Measurements from ENCODE around the gene ANK2.

The ANK2 gene

DNA sequence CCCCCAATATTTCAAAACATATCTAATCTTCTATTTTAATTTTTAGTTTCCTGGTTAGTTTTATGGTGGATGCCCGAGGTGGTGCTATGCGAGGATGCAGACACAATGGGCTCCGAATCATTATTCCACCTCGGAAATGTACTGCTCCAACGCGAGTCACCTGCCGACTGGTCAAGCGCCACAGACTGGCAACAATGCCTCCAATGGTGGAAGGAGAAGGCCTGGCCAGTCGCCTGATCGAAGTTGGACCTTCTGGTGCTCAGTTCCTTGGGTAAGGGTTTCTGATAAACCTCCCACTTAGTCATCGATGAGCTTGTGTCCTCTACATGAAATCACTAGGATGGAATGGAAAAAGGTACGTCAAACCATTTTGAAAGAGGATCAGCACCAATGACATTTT, 280.7 kb downstream of the ANK2 start:
- no peak overlapping the region for H3K4me3 Mint-ChIP-seq
- no peaks in the 10 kb centered on the region for H3K36me3 Mint-ChIP-seq (ENCODE audit: low read depth)
- intact Hi-C loops (cut with micrococcal nuclease): no loop called here
- H3K4me1 Mint-ChIP-seq (ENCODE audit: low read depth): no peaks in the 10 kb centered on the region
- H3K27ac Mint-ChIP-seq: no peak overlapping the region
- no peaks in the 10 kb centered on the region for H3K9me3 Mint-ChIP-seq
- H3K27me3 Mint-ChIP-seq: no peaks in the 10 kb centered on the region

DNA sequence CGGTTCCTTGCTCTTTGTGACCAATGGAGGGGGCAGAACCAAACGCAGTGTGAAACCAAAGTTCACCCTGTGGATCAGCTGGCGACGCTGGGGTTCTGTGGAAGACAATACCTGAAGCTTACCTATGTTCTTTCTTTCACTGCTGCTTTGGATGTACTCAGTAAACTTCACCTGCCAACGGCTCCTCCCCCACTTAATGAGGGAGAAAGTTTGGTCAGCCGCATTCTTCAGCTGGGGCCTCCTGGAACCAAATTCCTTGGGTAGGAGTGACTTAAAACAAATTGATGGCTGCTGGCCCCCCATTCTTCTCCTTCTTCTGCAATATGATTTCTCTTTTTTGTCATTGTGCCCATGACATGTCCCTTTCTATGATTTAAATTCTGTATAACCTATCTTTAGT, 282.4 kb downstream of the ANK2 start:
- Mint-ChIP-seq H3K4me1 (ENCODE audit: low read depth) (no peaks in the 10 kb centered on the region), H3K9me3 (no peaks in the 10 kb centered on the region), H3K27me3 (no peaks in the 10 kb centered on the region), H3K27ac (no peak overlapping the region), H3K36me3 (ENCODE audit: low read depth) (no peaks in the 10 kb centered on the region), H3K4me3 (no peak overlapping the region)
- intact Hi-C loops (cut with micrococcal nuclease): no loop called here

DNA sequence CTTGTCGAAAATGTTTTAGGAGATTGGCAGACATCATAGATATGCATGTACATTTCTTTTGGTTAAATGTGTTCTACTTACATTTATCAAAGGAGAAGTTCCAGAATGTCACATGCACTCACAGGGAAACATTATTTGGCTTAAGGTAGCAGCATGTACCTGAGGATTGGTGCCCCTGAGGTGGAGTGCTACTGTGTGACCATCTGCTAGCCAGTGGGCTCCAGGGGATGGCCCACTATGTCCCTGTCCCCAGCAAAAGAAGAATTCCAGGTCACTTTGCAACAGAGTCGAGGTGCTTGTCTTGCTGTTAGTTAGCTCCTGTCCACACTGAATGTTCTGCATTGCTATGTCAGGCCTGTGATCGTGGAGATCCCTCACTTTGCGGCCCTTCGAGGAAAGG, 283.2 kb downstream of the ANK2 start:
- H3K27ac Mint-ChIP-seq: no peak overlapping the region
- H3K9me3 Mint-ChIP-seq: no peaks in the 10 kb centered on the region
- H3K4me1 Mint-ChIP-seq (ENCODE audit: low read depth): no peaks in the 10 kb centered on the region
- no peaks in the 10 kb centered on the region for H3K36me3 Mint-ChIP-seq (ENCODE audit: low read depth)
- H3K4me3 Mint-ChIP-seq: no peak overlapping the region
- intact Hi-C loops (cut with micrococcal nuclease): no loop called here
- no peaks in the 10 kb centered on the region for H3K27me3 Mint-ChIP-seq

DNA sequence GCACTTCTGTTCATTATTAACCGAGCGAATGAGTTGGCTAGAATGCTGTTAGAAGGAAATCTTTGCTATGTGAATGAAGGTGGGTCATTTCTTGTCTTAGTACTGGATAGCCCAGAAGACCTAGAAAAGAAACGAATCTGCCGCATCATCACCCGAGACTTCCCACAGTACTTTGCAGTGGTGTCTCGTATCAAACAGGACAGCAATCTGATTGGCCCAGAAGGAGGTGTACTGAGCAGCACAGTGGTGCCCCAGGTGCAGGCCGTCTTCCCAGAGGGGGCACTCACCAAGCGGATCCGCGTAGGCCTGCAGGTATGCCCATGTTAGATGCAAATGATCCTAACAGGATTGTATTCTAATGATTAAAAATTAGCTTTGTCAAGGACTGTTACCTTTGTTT, 286.3 kb downstream of the ANK2 start:
- intact Hi-C loops (cut with micrococcal nuclease): no loop called here
- Mint-ChIP-seq H3K27me3 (no peaks in the 10 kb centered on the region), H3K4me1 (ENCODE audit: low read depth) (no peaks in the 10 kb centered on the region), H3K36me3 (ENCODE audit: low read depth) (no peaks in the 10 kb centered on the region), H3K27ac (no peak overlapping the region), H3K4me3 (no peak overlapping the region), H3K9me3 (no peaks in the 10 kb centered on the region)

DNA sequence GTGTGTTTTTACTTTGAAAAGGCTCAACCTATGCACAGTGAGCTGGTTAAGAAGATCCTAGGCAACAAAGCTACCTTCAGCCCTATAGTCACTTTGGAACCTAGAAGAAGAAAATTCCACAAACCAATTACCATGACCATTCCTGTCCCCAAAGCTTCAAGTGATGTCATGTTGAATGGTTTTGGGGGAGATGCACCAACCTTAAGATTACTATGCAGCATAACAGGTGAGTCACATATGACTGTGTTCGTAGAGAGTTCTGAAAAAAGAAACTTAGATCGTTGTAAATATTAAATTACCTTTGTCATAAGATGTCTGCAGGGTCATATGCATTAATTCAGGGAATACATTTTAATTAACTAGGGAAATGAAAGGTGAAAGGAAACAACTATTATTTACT, 287.1 kb downstream of the ANK2 start:
- intact Hi-C loops (cut with micrococcal nuclease): no loop called here
- H3K9me3 Mint-ChIP-seq: no peaks in the 10 kb centered on the region

DNA sequence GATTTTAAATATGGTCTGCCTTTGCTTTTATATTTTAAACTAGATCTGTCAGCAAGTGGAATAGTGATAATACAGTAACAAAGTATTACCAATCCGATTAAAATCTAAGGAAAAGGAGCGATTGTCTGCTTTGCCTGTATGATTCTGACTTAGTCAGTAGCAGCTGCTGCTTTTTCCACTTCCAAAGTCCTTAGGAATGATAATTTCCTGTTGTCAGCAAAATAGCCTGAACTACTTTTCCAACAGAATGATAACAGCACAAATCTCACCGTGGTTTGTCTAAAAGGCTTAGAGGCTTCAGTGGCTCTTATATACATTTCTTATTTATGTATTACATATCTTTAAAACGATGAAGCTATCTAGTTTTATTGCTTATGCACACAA, 290.0 kb downstream of the ANK2 start:
- Mint-ChIP-seq H3K36me3 (ENCODE audit: low read depth) (no peaks in the 10 kb centered on the region), H3K27me3 (no peaks in the 10 kb centered on the region), H3K4me3 (no peak overlapping the region), H3K9me3 (no peaks in the 10 kb centered on the region), H3K4me1 (ENCODE audit: low read depth) (no peaks in the 10 kb centered on the region), H3K27ac (no peak overlapping the region)
- intact Hi-C loops (cut with micrococcal nuclease): no loop called here

More for the DNA sequence above, 287.1 kb downstream of the ANK2 start:
- no peaks in the 10 kb centered on the region for H3K36me3 Mint-ChIP-seq (ENCODE audit: low read depth)
- H3K27me3 Mint-ChIP-seq: no peaks in the 10 kb centered on the region
- H3K4me1 Mint-ChIP-seq (ENCODE audit: low read depth): no peaks in the 10 kb centered on the region
- no peak overlapping the region for H3K27ac Mint-ChIP-seq
- H3K4me3 Mint-ChIP-seq: no peak overlapping the region

DNA sequence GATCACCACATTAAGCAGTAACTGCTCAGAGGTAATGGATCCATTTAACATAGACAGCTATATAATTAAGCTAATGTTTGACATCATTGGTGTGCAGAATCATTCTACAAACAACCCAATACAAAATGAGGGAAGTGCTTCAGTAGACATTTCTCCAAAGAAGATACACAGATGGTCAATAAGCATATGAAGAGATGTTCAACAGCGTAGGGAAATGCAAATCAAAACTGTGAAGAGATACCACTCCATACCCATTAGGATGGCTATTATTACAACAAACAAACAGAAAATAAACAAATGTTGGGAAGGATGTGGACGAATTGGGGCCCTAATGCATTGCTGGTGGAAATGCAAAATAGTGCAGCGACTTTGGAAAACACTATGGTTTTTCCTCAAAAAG, 294.6 kb downstream of the ANK2 start:
- H3K9me3 Mint-ChIP-seq: no peaks in the 10 kb centered on the region
- H3K4me3 Mint-ChIP-seq: no peak overlapping the region
- no peak overlapping the region for H3K27ac Mint-ChIP-seq
- no peaks in the 10 kb centered on the region for H3K4me1 Mint-ChIP-seq (ENCODE audit: low read depth)
- H3K27me3 Mint-ChIP-seq: no peaks in the 10 kb centered on the region
- no peaks in the 10 kb centered on the region for H3K36me3 Mint-ChIP-seq (ENCODE audit: low read depth)
- intact Hi-C loops (cut with micrococcal nuclease): no loop called here

DNA sequence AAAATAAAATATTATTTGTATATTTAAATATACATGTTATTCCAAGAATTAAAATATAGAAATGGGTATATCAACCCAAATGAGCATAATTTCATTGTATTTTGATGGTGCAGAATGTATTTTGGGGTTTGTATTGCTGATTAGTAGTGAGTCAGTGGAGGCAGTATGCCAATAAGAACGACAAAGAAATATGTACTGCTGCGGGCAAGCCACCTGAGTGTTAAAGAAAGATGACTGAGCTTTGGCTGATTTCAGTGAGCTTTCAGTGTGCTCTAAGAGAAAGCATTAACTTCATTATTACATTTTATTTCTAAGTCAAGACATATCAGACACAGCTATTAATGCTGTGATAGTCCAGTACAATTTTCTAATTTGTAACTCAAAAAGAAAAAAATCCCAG, 297.8 kb downstream of the ANK2 start:
- Mint-ChIP-seq H3K27ac (no peak overlapping the region), H3K4me3 (no peak overlapping the region)

DNA sequence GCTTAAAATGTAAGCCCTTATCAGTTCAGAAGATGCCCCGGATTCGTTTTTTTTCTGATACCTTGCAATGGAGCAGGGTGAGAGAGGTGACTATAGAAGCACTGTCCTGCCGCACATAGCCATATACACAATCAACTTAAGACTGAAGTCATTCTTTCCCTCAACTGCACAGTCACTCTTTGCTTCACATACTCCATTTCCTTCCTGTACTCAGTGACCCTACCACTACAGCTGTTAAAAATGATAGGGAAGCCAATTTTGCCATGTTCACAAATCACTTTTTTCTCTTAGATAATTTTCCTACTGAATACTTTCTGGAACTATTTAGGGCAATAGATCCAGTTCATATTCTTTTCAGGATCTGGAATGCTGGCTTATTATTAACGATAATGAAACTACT, 300.0 kb downstream of the ANK2 start:
- H3K27me3 Mint-ChIP-seq: peaks cover 4% of the 10 kb centered on the region

More for the DNA sequence above, 297.8 kb downstream of the ANK2 start:
- H3K36me3 Mint-ChIP-seq (ENCODE audit: low read depth): no peaks in the 10 kb centered on the region
- intact Hi-C loops (cut with micrococcal nuclease): no loop called here
- no peaks in the 10 kb centered on the region for H3K27me3 Mint-ChIP-seq
- H3K9me3 Mint-ChIP-seq: no peaks in the 10 kb centered on the region
- no peaks in the 10 kb centered on the region for H3K4me1 Mint-ChIP-seq (ENCODE audit: low read depth)

DNA sequence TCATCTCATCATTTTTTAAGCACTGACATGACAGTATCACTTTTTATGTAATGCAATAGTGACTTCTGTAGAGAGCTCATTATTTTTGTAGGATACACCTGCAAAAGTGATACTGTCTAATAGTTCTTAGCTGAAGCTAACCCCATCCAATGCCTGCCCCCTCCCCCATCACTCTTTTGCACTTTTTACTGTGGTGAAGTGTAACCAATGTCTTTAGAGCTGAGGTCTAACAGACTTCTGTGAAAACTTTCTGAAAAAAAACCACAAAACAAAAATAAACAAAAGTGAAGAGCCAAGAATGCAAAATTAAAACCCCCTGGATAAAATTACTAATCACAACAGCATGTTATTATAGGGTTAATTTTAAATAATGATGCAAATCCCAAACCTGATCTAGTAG, 301.1 kb downstream of the ANK2 start:
- Mint-ChIP-seq H3K4me1 (ENCODE audit: low read depth) (no peaks in the 10 kb centered on the region), H3K36me3 (ENCODE audit: low read depth) (no peaks in the 10 kb centered on the region), H3K27me3 (peaks cover 10% of the 10 kb centered on the region), H3K4me3 (no peak overlapping the region), H3K9me3 (no peaks in the 10 kb centered on the region), H3K27ac (no peak overlapping the region)
- intact Hi-C loops (cut with micrococcal nuclease): no loop called here

More for the DNA sequence above, 300.0 kb downstream of the ANK2 start:
- intact Hi-C loops (cut with micrococcal nuclease): no loop called here
- Mint-ChIP-seq H3K27ac (no peak overlapping the region), H3K36me3 (ENCODE audit: low read depth) (no peaks in the 10 kb centered on the region), H3K9me3 (no peaks in the 10 kb centered on the region), H3K4me1 (ENCODE audit: low read depth) (no peaks in the 10 kb centered on the region), H3K4me3 (no peak overlapping the region)

DNA sequence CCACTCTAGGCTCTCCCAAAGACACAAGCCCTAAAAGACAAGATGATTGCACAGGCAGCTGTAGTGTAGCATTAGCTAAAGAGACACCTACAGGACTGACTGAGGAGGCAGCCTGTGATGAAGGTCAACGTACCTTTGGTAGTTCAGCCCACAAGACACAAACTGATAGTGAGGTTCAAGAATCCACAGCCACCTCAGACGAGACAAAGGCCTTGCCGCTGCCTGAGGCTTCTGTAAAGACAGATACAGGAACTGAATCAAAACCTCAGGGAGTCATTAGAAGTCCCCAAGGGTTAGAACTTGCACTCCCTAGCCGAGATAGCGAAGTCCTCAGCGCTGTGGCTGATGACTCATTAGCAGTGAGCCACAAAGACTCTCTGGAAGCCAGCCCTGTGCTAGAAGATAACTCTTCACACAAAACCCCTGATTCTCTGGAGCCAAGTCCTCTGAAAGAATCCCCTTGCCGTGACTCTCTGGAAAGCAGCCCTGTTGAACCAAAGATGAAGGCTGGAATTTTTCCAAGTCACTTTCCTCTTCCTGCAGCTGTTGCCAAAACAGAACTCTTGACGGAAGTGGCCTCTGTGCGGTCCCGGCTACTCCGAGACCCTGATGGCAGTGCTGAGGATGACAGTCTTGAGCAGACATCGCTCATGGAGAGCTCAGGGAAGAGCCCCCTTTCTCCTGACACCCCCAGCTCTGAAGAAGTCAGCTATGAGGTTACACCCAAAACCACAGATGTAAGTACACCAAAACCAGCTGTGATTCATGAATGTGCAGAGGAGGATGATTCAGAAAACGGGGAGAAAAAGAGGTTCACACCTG, 306.3 kb downstream of the ANK2 start:
- intact Hi-C loops (cut with micrococcal nuclease): no loop called here
- Mint-ChIP-seq H3K4me1 (ENCODE audit: low read depth) (peaks cover 4% of the 10 kb centered on the region), H3K27ac (no peak overlapping the region)

DNA sequence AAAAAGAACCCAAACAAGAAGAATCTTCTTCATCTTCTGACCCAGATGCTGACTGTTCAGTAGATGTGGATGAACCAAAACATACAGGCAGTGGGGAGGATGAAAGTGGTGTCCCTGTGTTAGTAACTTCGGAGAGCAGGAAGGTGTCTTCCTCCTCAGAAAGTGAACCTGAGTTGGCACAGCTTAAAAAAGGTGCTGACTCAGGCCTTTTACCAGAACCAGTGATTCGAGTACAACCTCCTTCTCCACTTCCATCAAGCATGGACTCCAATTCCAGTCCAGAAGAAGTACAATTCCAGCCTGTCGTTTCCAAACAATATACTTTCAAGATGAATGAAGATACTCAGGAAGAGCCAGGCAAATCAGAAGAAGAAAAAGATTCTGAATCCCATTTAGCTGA, 307.0 kb downstream of the ANK2 start:
- H3K36me3 Mint-ChIP-seq (ENCODE audit: low read depth): no peaks in the 10 kb centered on the region

More for the DNA sequence above, 306.3 kb downstream of the ANK2 start:
- Mint-ChIP-seq H3K27me3 (peaks cover 17% of the 10 kb centered on the region), H3K36me3 (ENCODE audit: low read depth) (no peaks in the 10 kb centered on the region), H3K4me3 (no peak overlapping the region), H3K9me3 (no peaks in the 10 kb centered on the region)

DNA sequence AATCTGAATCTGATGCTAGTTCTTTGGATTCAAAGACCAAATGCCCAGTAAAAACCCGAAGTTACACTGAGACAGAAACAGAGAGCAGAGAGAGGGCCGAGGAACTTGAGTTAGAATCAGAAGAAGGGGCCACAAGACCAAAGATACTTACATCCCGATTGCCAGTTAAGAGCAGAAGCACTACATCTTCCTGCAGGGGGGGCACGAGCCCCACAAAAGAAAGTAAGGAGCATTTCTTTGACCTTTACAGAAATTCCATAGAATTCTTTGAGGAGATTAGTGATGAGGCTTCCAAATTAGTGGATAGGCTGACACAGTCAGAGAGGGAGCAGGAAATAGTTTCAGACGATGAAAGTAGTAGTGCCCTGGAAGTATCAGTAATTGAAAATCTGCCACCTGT, 309.3 kb downstream of the ANK2 start:
- intact Hi-C loops (cut with micrococcal nuclease): no loop called here
- Mint-ChIP-seq H3K9me3 (no peaks in the 10 kb centered on the region), H3K4me3 (no peak overlapping the region), H3K36me3 (ENCODE audit: low read depth) (no peaks in the 10 kb centered on the region), H3K4me1 (ENCODE audit: low read depth) (peaks cover 4% of the 10 kb centered on the region), H3K27ac (no peak overlapping the region), H3K27me3 (peaks cover 16% of the 10 kb centered on the region)

More for the DNA sequence above, 307.0 kb downstream of the ANK2 start:
- peaks cover 4% of the 10 kb centered on the region for H3K4me1 Mint-ChIP-seq (ENCODE audit: low read depth)
- peaks cover 17% of the 10 kb centered on the region for H3K27me3 Mint-ChIP-seq
- no peak overlapping the region for H3K27ac Mint-ChIP-seq
- intact Hi-C loops (cut with micrococcal nuclease): no loop called here
- H3K4me3 Mint-ChIP-seq: no peak overlapping the region
- no peaks in the 10 kb centered on the region for H3K9me3 Mint-ChIP-seq

DNA sequence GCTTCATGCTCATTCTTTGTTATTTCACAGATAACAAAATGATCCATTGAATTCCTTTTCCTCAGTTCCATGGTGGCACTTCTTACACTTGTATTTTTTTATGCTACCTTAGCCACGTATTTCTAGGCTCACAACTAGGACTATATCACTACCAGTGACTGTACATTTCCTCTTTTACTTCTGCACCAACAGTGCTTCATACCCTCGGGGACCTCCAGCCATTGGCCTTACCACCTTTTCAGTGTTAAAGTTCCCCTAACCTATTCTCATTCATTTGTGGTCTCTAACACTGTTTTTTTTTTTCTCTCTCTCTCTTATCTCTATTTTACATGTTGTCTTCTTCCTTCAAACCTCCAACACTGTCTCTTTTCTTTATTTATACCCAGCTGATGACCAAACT, 315.9 kb downstream of the ANK2 start:
- Mint-ChIP-seq H3K27ac (no peak overlapping the region), H3K9me3 (no peaks in the 10 kb centered on the region), H3K4me1 (ENCODE audit: low read depth) (no peaks in the 10 kb centered on the region), H3K27me3 (no peaks in the 10 kb centered on the region), H3K36me3 (ENCODE audit: low read depth) (no peaks in the 10 kb centered on the region), H3K4me3 (no peak overlapping the region)
- intact Hi-C loops (cut with micrococcal nuclease): no loop called here

DNA sequence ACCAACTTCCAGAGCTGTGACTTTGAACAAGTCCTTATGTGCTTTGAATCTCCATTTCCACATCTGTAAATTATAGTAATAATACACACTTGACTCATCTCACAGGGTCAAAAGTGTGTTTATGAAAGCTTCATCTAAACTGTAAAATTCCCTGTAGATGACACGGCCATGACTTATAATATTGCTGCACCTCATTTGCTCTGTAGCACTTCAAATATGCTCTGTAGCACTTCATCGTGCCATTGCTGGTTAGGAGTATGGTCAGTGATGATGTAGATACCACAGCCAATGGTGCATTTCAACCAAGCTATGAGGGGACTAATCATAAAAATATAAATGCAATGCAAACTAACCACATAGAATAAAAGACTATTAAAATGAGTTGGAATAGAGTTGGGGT, 318.6 kb downstream of the ANK2 start:
- no peaks in the 10 kb centered on the region for H3K9me3 Mint-ChIP-seq
- no peaks in the 10 kb centered on the region for H3K4me1 Mint-ChIP-seq (ENCODE audit: low read depth)
- intact Hi-C loops (cut with micrococcal nuclease): no loop called here
- H3K27ac Mint-ChIP-seq: no peak overlapping the region
- no peaks in the 10 kb centered on the region for H3K36me3 Mint-ChIP-seq (ENCODE audit: low read depth)
- no peak overlapping the region for H3K4me3 Mint-ChIP-seq
- no peaks in the 10 kb centered on the region for H3K27me3 Mint-ChIP-seq

All from dendritic cell treated with granulocyte-macrophage colony-stimulating factor and Interleukin-4, amounts not matched to agents 40 ng/mL and 50 ng/mL, for 4 days (primary cell).